Progenitor cell of endocrine pancreas (in vitro differentiated cells): ENCODE measurements around the gene CDCA8. TPM values are rescaled to one million over a fixed set of nuclear protein-coding genes. Genes with fewer than 3 reads are reported as not detected.

ENCODE experiments used
- DNase-seq: peaks from one replicate; pipeline ENCODE4 v3.0.0; 2021; ENCODE audit warnings: low spot score; ENCODE audit not compliant: unreplicated experiment
- H3K27ac Mint-ChIP-seq: 2 replicates; pipeline ENCODE4 v1.8.0; 2021; ENCODE audit warnings: mild to moderate bottlenecking, moderate library complexity, mixed read lengths
- H3K27me3 Mint-ChIP-seq: 2 replicates; pipeline ENCODE4 v1.8.0; 2021; ENCODE audit warnings: mixed read lengths
- H3K36me3 Mint-ChIP-seq: 2 replicates; pipeline ENCODE4 v1.8.0; 2022; ENCODE audit warnings: mixed read lengths; ENCODE audit not compliant: insufficient read depth
- H3K4me1 Mint-ChIP-seq: 2 replicates; pipeline ENCODE4 v1.8.0; 2021; ENCODE audit warnings: low read depth, mixed read lengths
- H3K4me3 Mint-ChIP-seq: 2 replicates; pipeline ENCODE4 v1.8.0; 2021; ENCODE audit warnings: low read depth, mild to moderate bottlenecking, moderate library complexity, mixed read lengths
- H3K9me3 Mint-ChIP-seq: 2 replicates; pipeline ENCODE4 v1.8.0; 2021; ENCODE audit warnings: low read depth, mixed read lengths
- CTCF ChIP-seq: fragments of 200-600 bp; sonication (generic); IDR thresholded peaks from one replicate; pipeline ENCODE4 v1.5.0; 2021; ENCODE audit warnings: antibody characterized with exemption, mild to moderate bottlenecking; ENCODE audit not compliant: unreplicated experiment
- total RNA-seq: library from RNA; stranded (reverse); gene quantifications from 2 replicates; pipeline ENCODE4 v1.2.1, GENCODE V29; 2021

The CDCA8 gene
- total RNA-seq, 1 donor from 2014 or later: 19.3 TPM

GRCh38 chr1:37722181-37723071 lies 30.1 kb downstream of the CDCA8 start:
- Mint-ChIP-seq H3K27ac (no peak overlapping the region), H3K27me3 (peaks cover 7% of the 10 kb centered on the region), H3K4me1 (no peaks in the 10 kb centered on the region), H3K36me3 (no peaks in the 10 kb centered on the region), H3K9me3 (no peaks in the 10 kb centered on the region), H3K4me3 (no peak overlapping the region)
- no peak for TF ChIP-seq CTCF
- DNase-seq: no peak

- Mint-ChIP-seq H3K36me3 (no peaks in the 10 kb centered on the region), H3K4me3 (no peak overlapping the region), H3K27me3 (peaks cover 13% of the 10 kb centered on the region), H3K4me1 (no peaks in the 10 kb centered on the region), H3K9me3 (no peaks in the 10 kb centered on the region), H3K27ac (no peak overlapping the region)
- no peak for TF ChIP-seq CTCF
- no peak for DNase-seq
These were observed 30.7 kb downstream of the CDCA8 start for GRCh38 chr1:37723072-37723389.

- DNase-seq: no peak
- H3K27ac Mint-ChIP-seq: no peak overlapping the region
These were observed 31.2 kb downstream of the CDCA8 start for GRCh38 chr1:37723390-37724078.

GRCh38 chr1:37724575-37724974 lies 32.3 kb downstream of the CDCA8 start:
- Mint-ChIP-seq H3K9me3 (no peaks in the 10 kb centered on the region), H3K27ac (no peak overlapping the region), H3K4me1 (no peaks in the 10 kb centered on the region), H3K36me3 (no peaks in the 10 kb centered on the region), H3K27me3 (peaks cover 21% of the 10 kb centered on the region), H3K4me3 (no peak overlapping the region)
- no peak for DNase-seq
- no peak for TF ChIP-seq CTCF

More at GRCh38 chr1:37723390-37724078, 31.2 kb downstream of the CDCA8 start:
- TF ChIP-seq CTCF: no peak
- Mint-ChIP-seq H3K36me3 (no peaks in the 10 kb centered on the region), H3K4me3 (no peak overlapping the region), H3K4me1 (no peaks in the 10 kb centered on the region), H3K27me3 (peaks cover 18% of the 10 kb centered on the region), H3K9me3 (no peaks in the 10 kb centered on the region)

- H3K27ac Mint-ChIP-seq: no peak overlapping the region
- H3K4me1 Mint-ChIP-seq: no peaks in the 10 kb centered on the region
These were observed 33.7 kb downstream of the CDCA8 start for GRCh38 chr1:37725851-37726613.

More at GRCh38 chr1:37725851-37726613, 33.7 kb downstream of the CDCA8 start:
- no peaks in the 10 kb centered on the region for H3K36me3 Mint-ChIP-seq
- H3K9me3 Mint-ChIP-seq: no peaks in the 10 kb centered on the region
- no peak overlapping the region for H3K4me3 Mint-ChIP-seq
- no peak for TF ChIP-seq CTCF
- H3K27me3 Mint-ChIP-seq: peaks cover 25% of the 10 kb centered on the region
- no peak for DNase-seq
